Testis (tissue), 3 donors: ENCODE results near the gene P2RY8. TPM values are rescaled to one million over a fixed set of nuclear protein-coding genes. Genes with fewer than 3 reads are reported as not detected.

Experiments used
- DNase-seq: peaks from one replicate; pipeline ENCODE4 v3.0.0-alpha.2; 2019
- H3K27ac ChIP-seq, 2 donors: fragments of 200-600 bp; sonication (generic); one replicate each; pipeline ENCODE4 v1.5.1; 2019
- H3K27me3 ChIP-seq: fragments of 200-600 bp; sonication (generic); one replicate; pipeline ENCODE4 v1.5.1; 2019
- H3K36me3 ChIP-seq: fragments of 200-600 bp; sonication (generic); one replicate; pipeline ENCODE4 v1.5.1; 2017; ENCODE audit warnings: low read depth; ENCODE audit errors: missing control alignments
- H3K4me1 ChIP-seq: fragments of 200-600 bp; sonication (generic); one replicate; pipeline ENCODE4 v1.5.1; 2019
- H3K4me3 ChIP-seq, 2 donors: fragments of 200-600 bp; sonication (generic); one replicate each; pipeline ENCODE4 v1.5.1; 2017 to 2019
- H3K9me3 ChIP-seq: fragments of 200-600 bp; sonication (generic); one replicate; pipeline ENCODE4 v1.5.1; 2017
- POLR2A ChIP-seq: fragments of 450-650 bp; IDR thresholded peaks from one replicate; pipeline ENCODE4 v1.6.1; 2017; ENCODE audit warnings: antibody characterized with exemption, mild to moderate bottlenecking, moderate library complexity
- WGBS, 2 donors: methylation state at CpG; one replicate each; pipeline ENCODE4 v1.1.5; 2018; 5-methylcytosine and 5-hydroxymethylcytosine counted together
- intact Hi-C: fragments of 100-400 bp; cut with DNase I; formaldehyde crosslinking; loops from one replicate; pipeline ENCODE4 v1.15.1; 2023; ENCODE audit warnings: low total_unique reads
- polyA plus RNA-seq: library from polyadenylated mRNA; stranded (reverse); fragments of 350-450 nt; fragmentation: Illumina TruSeq; extraction: RNeasy Lipid Tissue Mini Kit (QIAGEN cat#74804); gene quantifications from one replicate; pipeline ENCODE4 v1.2.3, GENCODE V29; 2014; ENCODE audit warnings: low read depth, low replicate concordance; ENCODE audit not compliant: insufficient read depth
- total RNA-seq, 2 donors: library from RNA; depleted of rRNA; stranded (reverse); fragments of >200 nt; gene quantifications; one replicate each; pipeline ENCODE4 v1.2.3, GENCODE V29; 2016
- TF ChIP-seq, protein P1 (sequence below), 3 experiments: fragments of 450-650 bp in 2 of 3; fragments of 200-600 bp in 1 of 3; sonication (generic) in 1 of 3; IDR thresholded peaks; one replicate each; pipeline ENCODE4 v1.5.1; 2016 to 2019; ENCODE audit warnings: antibody characterized with exemption in 3 of 3, mild to moderate bottlenecking in 2 of 3, moderate library complexity in 1 of 3

Gene P2RY8
- total and polyA plus RNA-seq, 3 donors from 2014 or later = 0.24 to 1.1 (median 0.50) TPM

DNA sequence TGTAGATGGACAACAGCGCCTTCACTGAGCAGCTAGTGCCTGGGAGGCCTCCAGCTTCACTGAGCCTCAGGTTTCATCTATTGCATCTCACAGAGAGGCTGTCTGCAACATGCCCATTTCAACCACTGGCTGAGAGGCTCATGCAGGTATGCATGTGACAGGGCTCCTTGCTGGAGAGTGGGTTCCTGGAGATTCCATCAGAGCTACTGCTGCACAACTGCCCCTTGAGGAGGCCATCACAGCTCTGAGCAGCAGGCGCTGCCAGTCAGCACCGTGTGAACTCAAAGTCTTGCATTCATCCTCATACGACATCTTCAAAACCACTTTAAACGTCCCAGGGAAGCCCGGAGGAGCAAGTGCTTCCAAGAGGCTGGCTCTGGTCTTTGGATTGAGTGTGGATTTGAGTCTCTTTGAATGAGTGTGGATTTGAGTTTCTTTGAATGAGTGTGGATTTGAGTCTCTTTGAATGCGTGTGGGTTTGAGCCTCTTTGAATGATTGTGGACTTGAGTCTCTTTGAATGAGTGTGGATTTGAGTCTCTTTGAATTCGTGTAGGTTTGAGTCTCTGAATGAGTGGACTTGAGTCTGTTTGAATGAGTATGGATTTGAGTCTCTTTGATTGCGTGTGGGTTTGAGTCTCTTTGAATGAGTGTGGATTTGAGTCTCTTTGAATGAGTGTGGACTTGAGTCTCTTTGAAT, 8.7 kb downstream of the P2RY8 start:
- WGBS, 2 donors = 65 to 72% methylated on average over 9 of the region's 9 CpGs
- H3K9me3 ChIP-seq = no peaks in the 10 kb centered on the region
- H3K36me3 ChIP-seq = no peaks in the 10 kb centered on the region
- DNase-seq = no peak
- intact Hi-C loops = no loop called here
- H3K4me3 ChIP-seq = no peak overlapping the region
- TF ChIP-seq POLR2A = no peak
- TF ChIP-seq, protein P1, sequence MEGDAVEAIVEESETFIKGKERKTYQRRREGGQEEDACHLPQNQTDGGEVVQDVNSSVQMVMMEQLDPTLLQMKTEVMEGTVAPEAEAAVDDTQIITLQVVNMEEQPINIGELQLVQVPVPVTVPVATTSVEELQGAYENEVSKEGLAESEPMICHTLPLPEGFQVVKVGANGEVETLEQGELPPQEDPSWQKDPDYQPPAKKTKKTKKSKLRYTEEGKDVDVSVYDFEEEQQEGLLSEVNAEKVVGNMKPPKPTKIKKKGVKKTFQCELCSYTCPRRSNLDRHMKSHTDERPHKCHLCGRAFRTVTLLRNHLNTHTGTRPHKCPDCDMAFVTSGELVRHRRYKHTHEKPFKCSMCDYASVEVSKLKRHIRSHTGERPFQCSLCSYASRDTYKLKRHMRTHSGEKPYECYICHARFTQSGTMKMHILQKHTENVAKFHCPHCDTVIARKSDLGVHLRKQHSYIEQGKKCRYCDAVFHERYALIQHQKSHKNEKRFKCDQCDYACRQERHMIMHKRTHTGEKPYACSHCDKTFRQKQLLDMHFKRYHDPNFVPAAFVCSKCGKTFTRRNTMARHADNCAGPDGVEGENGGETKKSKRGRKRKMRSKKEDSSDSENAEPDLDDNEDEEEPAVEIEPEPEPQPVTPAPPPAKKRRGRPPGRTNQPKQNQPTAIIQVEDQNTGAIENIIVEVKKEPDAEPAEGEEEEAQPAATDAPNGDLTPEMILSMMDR (IDR thresholded peaks at IDR 0.05) = no peak
- no peaks in the 10 kb centered on the region for H3K4me1 ChIP-seq
- no peak overlapping the region for H3K27ac ChIP-seq
- no peaks in the 10 kb centered on the region for H3K27me3 ChIP-seq

DNA sequence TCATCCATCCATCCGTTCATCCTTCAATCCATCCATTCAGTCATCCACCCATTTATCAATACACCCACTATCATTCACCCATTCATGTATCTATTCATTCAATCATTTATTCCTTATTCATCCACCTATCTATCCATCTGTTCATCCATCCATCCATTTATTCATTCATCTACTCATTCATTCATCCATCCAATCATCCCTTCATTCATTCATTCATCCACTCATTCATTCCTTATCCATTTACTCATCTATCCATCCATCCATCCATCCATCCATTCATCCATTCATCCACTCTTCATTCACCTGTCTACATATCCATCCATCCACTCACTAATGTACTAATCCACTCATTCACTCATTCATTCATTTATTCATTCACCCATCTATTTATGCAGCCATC, 9.5 kb downstream of the P2RY8 start:
- Histone ChIP-seq H3K27ac (no peak overlapping the region), H3K4me3 (no peak overlapping the region), H3K4me1 (no peaks in the 10 kb centered on the region), H3K36me3 (no peaks in the 10 kb centered on the region), H3K27me3 (no peaks in the 10 kb centered on the region), H3K9me3 (no peaks in the 10 kb centered on the region)
- intact Hi-C loops = no loop called here
- TF ChIP-seq, protein P1 (IDR thresholded peaks at IDR 0.05) = no peak
- TF ChIP-seq POLR2A = no peak
- no peak for DNase-seq
- 59 to 61% methylated on average over 1 of the region's 1 CpG for WGBS, 2 donors

DNA sequence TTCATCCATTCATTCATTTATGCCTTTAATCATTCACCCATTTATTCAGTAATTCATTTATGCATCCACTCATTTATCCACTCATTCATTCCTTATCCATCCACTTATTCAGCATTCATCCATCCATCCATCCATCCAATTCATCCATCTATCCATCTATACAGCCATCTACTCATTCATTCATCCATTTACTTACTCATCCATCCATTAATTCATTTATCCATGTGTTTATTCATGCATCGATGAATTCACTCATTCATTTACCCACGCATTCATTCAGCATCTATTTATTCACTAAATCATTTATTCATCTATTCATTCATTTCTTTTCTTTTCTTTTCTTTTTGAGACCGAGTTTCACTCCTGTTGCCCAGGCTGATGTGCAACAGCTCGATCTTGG, 10.4 kb downstream of the P2RY8 start:
- H3K4me1 ChIP-seq = no peaks in the 10 kb centered on the region
- no peak overlapping the region for H3K27ac ChIP-seq
- no peak overlapping the region for H3K4me3 ChIP-seq
- DNase-seq = no peak
- TF ChIP-seq, protein P1 (IDR thresholded peaks at IDR 0.05) = no peak
- no peak for TF ChIP-seq POLR2A
- H3K36me3 ChIP-seq = no peaks in the 10 kb centered on the region
- intact Hi-C loops = no loop called here
- 77 to 85% methylated on average over 4 of the region's 4 CpGs for WGBS, 2 donors
- H3K27me3 ChIP-seq = no peaks in the 10 kb centered on the region
- no peaks in the 10 kb centered on the region for H3K9me3 ChIP-seq

DNA sequence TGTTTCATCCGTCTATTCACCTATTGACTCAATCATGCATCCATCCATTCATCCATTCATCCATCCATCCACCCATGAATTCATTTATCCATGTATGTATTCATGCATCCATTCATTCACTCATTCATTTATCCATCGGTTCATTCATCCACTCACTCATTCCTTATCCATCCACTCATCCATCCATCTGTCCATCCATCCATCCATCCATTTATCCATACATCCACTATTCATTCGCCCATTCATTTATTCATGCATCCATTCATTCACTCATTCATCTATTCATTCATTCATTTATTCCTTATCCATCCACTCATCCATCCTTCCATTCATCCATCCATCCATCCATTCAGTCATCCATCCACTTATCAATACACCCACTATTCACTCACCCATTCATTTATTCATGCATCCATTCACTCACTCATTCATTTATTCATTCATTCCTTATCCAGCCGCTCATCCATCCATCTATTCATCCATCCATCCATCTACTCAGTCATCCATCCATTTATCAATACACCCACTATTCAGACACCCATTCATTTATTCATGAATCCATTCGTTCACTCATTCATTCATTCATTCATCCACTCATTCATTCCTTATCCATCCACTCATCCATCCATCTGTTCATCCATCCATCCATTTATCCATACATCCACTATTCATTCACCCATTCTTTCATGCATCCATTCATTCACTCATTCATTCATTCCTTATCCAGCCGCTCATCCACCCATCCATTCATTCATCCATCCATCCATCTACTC, 11.2 kb downstream of the P2RY8 start:
- H3K4me1 ChIP-seq = no peaks in the 10 kb centered on the region
- H3K36me3 ChIP-seq = no peaks in the 10 kb centered on the region
- no peaks in the 10 kb centered on the region for H3K27me3 ChIP-seq
- H3K27ac ChIP-seq = no peak overlapping the region
- intact Hi-C loops = no loop called here
- WGBS, 2 donors = 61 to 69% methylated on average over 6 of the region's 6 CpGs
- TF ChIP-seq, protein P1 (IDR thresholded peaks at IDR 0.05) = no peak
- no peak for TF ChIP-seq POLR2A
- H3K4me3 ChIP-seq = no peak overlapping the region
- H3K9me3 ChIP-seq = no peaks in the 10 kb centered on the region
- DNase-seq = no peak
